HG03175 (cell line): ENCODE results near the gene KAT2B.

Experiments
- ATAC-seq: cut with Tn5 transposase; IDR thresholded peaks from one replicate; pipeline ENCODE4 v1.9.1; 2021; ENCODE audit warnings: mild to moderate bottlenecking, moderate library complexity; ENCODE audit not compliant: unreplicated experiment

The KAT2B gene

DNA sequence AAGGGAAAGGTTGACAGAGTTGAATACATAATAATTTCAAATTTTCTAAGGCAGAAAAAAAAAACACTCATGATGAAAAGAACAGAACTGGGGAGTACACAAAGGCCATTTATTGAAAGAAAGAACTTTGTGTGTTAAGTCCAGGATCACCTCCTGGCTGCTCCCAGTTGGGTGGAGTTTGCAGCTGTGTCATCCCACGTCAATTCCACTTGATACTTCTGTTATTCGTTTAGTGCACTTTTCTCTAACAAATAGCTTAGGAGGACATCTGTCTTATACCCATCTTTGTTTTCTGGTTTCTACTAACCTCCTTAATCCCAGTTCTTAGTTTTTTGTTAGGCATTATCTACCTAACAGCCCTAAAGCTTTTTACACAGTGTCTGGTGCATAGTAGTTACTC lies 101.1 kb downstream of the KAT2B start:
- ATAC-seq = no peak

GRCh38 chr3:20141851-20142250 lies 101.6 kb downstream of the KAT2B start:
- ATAC-seq = no peak

GRCh38 chr3:20142517-20142916 lies 102.3 kb downstream of the KAT2B start:
- no peak for ATAC-seq

DNA sequence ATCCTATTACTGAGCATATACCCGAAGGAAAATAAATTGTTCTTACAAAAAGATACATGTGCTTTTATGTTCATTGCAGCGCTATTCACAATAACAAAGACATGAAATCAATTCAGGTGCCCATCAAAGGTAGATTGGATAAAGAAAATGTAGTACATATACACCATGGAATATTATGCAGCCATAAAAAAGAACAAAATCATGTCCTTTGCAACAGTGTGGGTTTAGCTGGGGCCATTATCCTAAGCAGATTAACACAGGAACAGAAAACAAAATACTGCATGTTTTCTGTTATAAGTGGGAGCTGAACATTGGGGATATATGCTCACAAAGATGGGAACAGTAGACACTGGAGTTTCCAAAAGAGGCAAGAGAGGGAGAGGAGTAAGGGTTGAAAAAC lies 103.3 kb downstream of the KAT2B start:
- ATAC-seq = no peak

DNA sequence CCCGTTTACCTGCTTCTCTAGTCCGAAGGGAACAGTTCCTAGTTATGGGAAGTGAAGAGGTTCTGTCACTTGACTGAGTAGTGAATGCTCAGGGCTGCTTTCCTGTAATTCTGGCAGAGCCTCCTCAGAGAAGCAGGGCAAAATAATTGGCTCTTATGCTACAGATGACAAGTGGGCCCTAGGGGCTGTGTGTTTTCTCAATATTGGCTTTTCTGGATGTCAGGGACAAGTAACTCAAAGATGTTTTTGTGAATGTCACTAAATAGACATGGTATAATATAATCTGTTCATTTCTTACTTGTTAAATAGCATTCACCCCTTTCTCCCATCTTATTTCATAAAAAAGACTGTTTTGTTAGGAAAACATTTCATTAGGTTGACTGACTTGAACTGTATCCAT lies 105.6 kb downstream of the KAT2B start:
- ATAC-seq = no peak

DNA sequence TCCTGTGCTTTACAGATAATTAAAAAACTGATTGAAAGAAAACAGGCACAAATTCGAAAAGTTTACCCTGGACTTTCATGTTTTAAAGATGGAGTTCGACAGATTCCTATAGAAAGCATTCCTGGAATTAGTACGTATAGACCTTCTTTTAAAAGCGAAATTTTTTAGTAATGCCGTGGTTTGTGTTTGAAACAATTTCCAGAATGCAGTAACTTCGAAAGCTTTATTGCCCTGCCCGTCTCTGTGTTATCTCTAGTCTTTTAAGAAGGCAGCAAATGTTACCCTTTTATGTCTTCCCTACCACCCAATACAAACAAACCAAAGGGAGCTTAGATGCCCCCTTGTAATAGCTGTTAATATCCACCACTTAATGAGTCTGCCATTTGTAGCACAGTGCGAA lies 106.1 kb downstream of the KAT2B start:
- no peak for ATAC-seq

- no peak for ATAC-seq
Measured at GRCh38 chr3:20147361-20147760, 107.1 kb downstream of the KAT2B start.

GRCh38 chr3:20148466-20148865 lies 108.2 kb downstream of the KAT2B start:
- ATAC-seq = no peak

- ATAC-seq = no peak
Measured at GRCh38 chr3:20154078-20154477, 113.8 kb downstream of the KAT2B start.

DNA sequence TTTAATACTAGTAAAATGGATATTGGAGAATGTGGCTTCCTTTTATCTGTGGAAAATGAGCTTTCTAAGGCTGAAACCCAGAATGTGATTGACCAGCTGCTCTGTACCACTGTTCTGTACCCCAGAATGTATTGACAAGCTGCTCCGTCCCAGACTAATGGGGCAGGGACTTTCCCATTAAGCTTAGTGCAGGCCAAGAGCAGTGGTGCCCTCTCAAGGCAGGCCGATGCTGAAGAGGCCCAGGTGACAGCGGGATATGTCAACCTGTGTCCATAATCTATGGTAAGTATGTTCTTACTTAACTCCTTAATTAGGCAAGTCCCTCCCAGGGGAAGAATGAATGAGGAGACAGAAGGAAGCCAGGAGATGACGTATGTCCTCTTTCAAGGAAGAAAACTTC lies 114.7 kb downstream of the KAT2B start:
- ATAC-seq = no peak

GRCh38 chr3:20160230-20160629 lies 120.0 kb downstream of the KAT2B start:
- no peak for ATAC-seq

GRCh38 chr3:20161714-20162113 lies 121.5 kb downstream of the KAT2B start:
- no peak for ATAC-seq

DNA sequence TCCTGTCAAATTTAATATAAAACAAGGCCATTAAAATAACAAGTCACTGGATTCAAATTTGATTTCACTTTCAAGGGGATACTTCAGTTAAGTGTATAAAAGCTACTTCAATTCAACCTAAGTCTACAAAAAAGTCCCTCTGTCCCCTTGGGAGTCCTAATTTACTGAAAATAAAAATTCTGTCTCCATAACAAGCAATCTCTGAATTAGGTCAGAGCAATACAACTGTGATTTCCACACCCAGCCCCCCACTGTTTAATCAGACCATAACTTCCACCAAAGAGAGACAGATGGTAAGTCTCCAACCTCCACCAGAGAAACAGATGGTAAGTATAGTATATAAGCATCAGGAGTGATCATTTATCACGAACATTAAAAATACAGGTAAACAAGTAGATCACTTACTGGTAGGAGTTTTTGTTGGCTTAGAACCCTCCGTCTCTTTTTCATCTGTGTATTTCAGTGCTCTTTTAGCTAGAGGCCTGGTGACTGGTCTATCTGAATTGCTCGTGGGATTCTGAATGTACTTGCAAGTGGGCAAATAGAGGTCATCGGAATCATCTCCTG lies 133.7 kb downstream of the KAT2B start:
- ATAC-seq = no peak

DNA sequence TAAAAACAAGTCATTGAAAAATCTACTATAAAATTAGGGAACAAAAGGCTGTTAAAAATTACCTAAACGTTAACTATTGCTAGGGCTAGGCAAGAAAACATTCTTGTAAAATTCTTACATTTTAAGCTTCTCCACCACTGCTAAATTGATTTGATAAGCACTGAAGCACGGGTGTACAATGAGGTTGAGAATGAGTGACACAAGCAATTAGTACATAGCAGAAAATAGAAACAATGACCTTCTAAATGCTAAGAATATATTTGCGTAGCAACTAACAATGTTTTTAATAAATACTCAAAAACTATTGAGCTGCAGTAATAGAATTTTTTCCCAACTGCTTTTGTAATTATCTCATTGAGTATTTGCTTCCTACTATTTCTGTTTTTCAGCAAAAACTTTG lies 141.0 kb downstream of the KAT2B start:
- ATAC-seq = no peak

- no peak for ATAC-seq
Measured at GRCh38 chr3:20182206-20182605, 142.0 kb downstream of the KAT2B start.

- ATAC-seq = peak; percentile 11
Measured at GRCh38 chr3:20185331-20185678, 145.1 kb downstream of the KAT2B start.

GRCh38 chr3:20185679-20186599 lies 145.7 kb downstream of the KAT2B start, which contains the start of gene SGO1:
TSS of gene SGO1 (minus strand) at chr3:20186206. CDS start at chr3:20184027, 2,179 bp downstream.
- ATAC-seq = peak; percentile 94

- ATAC-seq = peak; percentile 6
Measured at GRCh38 chr3:20186600-20187004, 146.4 kb downstream of the KAT2B start.

GRCh38 chr3:20190991-20191390 lies 150.7 kb downstream of the KAT2B start:
- no peak for ATAC-seq

- peak; percentile 64 for ATAC-seq
Measured at GRCh38 chr3:20194793-20195460, 154.7 kb downstream of the KAT2B start.

DNA sequence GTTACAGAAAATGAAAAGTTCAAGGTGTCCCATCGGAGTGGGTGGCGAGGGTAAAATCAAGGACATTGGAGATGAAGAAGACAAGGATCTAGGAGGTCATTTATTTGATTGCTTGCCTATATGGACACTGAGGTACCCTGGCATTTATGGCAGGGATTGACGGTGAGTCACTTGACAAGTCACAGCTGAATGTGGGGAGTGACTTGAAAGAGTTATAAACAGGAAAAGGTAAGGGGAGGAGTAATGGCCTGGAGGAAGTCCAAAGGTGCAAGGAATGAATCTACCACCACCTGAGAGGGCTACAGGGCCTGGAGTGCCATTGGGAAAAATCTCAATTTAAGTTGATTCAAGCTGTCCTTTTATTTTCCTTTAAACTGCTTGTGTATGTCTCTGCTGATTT lies 157.5 kb downstream of the KAT2B start:
- no peak for ATAC-seq

DNA sequence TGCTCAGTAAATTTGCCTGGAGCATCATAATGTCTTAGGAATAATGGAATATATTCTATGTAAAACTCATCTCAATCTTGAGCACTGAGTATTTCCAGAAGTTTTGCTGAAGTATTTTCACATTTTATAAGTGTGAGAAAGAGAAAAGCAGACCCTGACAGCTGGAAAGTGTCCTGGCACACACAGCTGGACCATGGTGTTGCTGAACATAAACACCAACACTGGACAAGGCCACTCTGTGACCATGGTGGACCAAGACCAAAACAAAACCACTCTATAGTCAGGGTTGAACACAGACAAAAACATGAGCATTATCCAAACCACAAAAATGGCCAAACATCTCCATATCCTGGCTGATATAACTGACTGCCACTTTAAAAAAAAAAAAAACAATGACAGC lies 160.9 kb downstream of the KAT2B start:
- ATAC-seq = no peak
